ENCODE measurements around the gene TNFAIP8.
"Not testable (repeated sequence)": the region's sequence is repeated elsewhere in the genome, so short reads cannot be mapped to it uniquely, and the experiment has no call there.

Gene TNFAIP8

GRCh38 chr5:119432674-119433237, 76.9 kb downstream of the TNFAIP8 start:
- DNase-seq = not testable (repeated sequence)

GRCh38 chr5:119435436-119436132, 79.8 kb downstream of the TNFAIP8 start:
- peak; percentile 78 for DNase-seq

- DNase-seq = not testable (repeated sequence)
These were observed 82.2 kb downstream of the TNFAIP8 start for GRCh38 chr5:119437785-119438586.

DNA sequence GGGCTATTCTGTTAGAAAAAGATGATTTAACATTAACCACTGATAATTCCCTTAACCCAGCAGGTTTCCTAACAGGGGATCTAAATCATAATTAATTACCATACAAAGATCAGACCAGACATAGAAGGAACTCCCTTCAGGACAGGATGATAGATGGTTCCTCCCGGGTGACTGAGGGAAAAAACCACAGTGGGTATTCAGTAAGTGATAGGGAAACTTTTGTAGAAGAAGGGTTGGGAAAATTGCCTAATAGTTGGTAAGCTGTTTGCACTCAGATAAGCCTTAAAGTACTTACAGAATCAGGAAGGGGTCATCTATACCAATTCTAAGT, 82.7 kb downstream of the TNFAIP8 start:
- DNase-seq = not testable (repeated sequence)

DNA sequence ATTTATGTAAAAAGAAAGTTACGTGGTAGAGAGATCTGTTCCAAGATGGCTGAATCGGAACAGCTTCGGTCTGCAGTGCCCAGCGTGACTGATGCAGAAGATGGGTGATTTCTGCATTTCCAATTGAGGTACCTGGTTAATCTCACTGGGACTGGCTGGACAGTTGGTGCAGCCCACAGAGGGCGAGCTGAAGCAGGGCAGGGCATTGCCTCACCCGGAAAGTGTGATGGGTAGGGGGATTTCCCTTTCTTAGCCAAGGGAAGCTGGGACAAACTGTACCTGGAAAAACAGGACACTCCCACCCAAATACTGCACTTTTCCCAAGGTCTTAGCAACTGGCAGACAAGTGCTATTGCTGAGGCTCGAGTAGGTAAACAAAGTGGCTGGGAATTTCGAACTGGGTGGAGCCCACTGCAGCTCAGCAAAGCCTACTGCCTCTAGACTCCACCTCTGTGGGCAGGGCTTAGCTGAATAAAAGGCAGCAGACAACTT, 83.4 kb downstream of the TNFAIP8 start:
- no peak for DNase-seq

GRCh38 chr5:119439632-119440031, 83.8 kb downstream of the TNFAIP8 start:
- not testable (repeated sequence) for DNase-seq

DNA sequence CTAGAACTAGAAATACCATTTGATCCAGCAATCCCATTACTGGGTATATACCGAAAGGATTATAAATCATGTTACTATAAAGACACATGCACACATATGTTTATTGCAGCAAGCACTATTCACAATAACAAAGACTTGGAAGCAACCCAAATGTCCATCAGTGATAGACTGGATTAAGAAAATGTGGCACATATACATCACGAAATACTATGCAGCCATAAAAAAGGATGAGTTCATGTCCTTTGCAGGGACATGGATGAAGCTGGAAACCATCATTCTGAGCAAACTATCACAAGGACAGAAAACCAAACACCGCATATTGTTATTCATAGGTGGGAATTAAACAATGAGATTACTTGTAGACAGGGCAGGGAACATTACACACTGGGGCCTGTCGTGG, 88.8 kb downstream of the TNFAIP8 start:
- not testable (repeated sequence) for DNase-seq

GRCh38 chr5:119445544-119445943, 89.7 kb downstream of the TNFAIP8 start:
- no peak for DNase-seq

Measured in activated CD8-positive, alpha-beta memory T cell treated with anti-CD3 and anti-CD28 coated beads, Interleukin-2, amount 50 U/mL, for 4 hours (primary cell).